ENCODE data around the gene ARID3C. TPM values are rescaled to one million over a fixed set of nuclear protein-coding genes. Genes with fewer than 3 reads are reported as not detected.
"Not testable (repeated sequence)": the region's sequence is repeated elsewhere in the genome, so short reads cannot be mapped to it uniquely, and the experiment has no call there.

Gene ARID3C
- total RNA-seq, 2 donors from 2014 or later: not detected

DNA sequence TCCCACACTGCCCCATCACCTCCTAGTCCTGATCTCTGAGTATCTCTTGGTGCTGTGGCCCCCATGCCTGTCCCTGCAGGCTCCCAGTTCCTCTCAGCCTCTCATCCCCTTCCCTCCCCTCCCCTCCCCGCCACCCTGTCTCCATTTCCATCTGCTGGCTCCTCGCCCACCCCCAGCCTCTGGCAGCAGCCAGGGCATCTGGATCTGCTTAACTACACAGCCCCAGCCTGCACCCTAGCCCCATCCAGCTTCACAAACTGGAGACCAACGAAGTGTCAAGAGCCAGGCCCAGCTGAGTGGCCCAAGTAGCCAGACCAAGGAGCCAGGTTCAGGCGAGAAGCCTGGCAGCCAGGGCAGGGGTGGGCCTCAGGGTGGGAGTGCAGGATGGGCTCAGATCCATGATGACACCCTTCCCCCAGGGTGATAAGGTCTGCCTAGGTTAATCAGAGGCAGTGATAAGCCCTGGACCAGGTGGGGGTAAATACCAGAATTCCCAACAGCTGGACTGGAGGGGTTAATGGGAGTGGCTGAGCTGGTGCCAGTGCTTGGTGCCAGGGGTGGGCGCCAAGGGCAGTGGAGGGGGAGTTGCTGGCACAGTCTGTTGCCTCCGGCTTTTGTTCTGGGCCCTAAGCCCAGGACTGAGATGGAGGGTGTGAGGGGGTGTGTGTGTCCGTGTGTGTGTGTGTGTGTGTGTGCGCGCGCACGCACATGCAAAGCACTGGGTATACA lies 25.6 kb upstream of the ARID3C start:
- ATAC-seq: peak; percentile 50 to 78
- peak; percentile 78 for DNase-seq
- intact Hi-C loops (cut with DNase I): no loop called here

GRCh38 chr9:34653151-34654072 lies 24.5 kb upstream of the ARID3C start:
- intact Hi-C loops (cut with DNase I): no loop called here
- no peak for DNase-seq
- peak; percentile 7 to 24 for ATAC-seq

GRCh38 chr9:34652602-34653000 lies 23.7 kb upstream of the ARID3C start:
- ATAC-seq (no peak), DNase-seq (no peak)
- intact Hi-C loops (cut with DNase I): no loop called here

GRCh38 chr9:34651876-34652601 lies 23.2 kb upstream of the ARID3C start, which contains the start of gene IL11RA:
Gene IL11RA, plus strand, starts transcription at chr9:34652185. Its CDS starts 3,033 bp downstream, at chr9:34655218.
- intact Hi-C loops (cut with DNase I): no loop called here
- ATAC-seq: peak; percentile 75 to 82
- DNase-seq: peak; percentile 90

- ATAC-seq: no peak
- no peak for DNase-seq
- intact Hi-C loops (cut with DNase I): no loop called here
Observed at GRCh38 chr9:34651321-34651720, 22.5 kb upstream of the ARID3C start.

- DNase-seq: no peak
- intact Hi-C loops (cut with DNase I): no loop called here
- no peak for ATAC-seq
Observed at GRCh38 chr9:34650816-34651215, 21.9 kb upstream of the ARID3C start.

- ATAC-seq (no peak), DNase-seq (no peak)
- intact Hi-C loops (cut with DNase I): no loop called here
Observed at GRCh38 chr9:34648673-34649072, 19.8 kb upstream of the ARID3C start.

DNA sequence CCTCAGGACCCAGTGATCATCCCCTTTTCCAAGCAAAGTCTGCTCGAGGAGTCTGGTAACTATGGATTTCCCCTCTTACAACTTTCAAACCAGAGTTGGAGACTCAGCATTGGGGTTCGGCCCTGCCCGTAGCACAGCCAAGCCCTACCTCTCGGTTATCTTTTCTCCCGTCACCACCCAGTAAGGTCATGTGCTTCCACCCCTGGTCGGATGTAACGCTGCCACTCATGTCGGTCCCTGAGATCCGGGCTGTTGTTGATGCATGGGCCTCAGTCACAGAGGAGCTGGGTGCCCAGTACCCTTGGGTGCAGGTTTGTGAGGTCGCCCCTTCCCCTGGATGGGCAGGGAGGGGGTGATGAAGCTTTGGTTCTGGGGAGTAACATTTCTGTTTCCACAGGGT lies 18.8 kb upstream of the ARID3C start:
- no peak for DNase-seq
- intact Hi-C loops (cut with DNase I): no loop called here
- no peak for ATAC-seq

GRCh38 chr9:34647084-34647403 lies 18.2 kb upstream of the ARID3C start:
- intact Hi-C loops (cut with DNase I): no loop called here
- DNase-seq: no peak
- ATAC-seq: no peak

DNA sequence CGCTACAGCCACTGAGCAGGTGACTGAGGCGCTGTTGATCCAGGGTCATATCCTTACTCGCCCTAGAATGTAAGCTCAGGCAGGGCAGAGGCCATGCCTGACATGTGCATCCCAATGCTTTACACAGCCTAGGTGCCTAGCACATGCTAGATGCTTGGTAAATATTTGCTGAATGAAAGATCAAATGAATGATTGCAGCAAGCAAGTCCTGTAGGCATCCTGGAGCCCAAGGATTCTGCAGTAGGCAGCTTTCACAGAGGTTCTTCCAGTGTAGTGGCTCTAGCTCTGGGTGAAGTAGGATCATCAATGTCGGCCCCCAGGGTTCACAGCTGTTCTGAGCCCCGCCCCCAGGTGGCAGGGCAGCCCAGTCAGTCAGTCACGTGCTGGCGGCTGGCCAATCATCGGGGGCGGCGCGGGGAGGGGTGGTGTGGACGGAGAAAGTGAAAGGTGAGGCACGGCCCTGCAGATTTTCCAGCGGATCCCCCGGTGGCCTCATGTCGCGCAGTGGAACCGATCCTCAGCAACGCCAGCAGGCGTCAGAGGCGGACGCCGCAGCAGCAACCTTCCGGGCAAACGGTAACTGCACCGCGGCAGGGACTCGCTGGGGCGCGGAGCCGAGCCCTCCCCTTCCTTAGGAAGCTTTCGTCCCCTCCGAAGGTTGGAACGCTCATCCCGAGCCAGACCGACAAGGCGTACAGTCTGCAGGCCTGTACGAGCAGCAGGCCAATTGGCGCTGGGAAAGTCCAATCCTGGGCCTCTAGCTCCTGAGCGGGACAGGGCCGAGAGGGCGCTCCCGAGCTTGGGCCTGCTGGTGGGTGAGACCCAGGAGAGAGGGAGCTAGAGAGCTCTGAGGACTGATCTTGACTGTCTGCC lies 17.6 kb upstream of the ARID3C start, which contains the start of gene GALT:
GALT (plus strand) TSS at position 465 of the 873 bp plus-strand sequence; CDS start at position 495, 30 bp downstream.
- intact Hi-C loops (cut with DNase I): no loop called here
- ATAC-seq (peak; percentile 87 to 89), DNase-seq (peak; percentile 95)

DNA sequence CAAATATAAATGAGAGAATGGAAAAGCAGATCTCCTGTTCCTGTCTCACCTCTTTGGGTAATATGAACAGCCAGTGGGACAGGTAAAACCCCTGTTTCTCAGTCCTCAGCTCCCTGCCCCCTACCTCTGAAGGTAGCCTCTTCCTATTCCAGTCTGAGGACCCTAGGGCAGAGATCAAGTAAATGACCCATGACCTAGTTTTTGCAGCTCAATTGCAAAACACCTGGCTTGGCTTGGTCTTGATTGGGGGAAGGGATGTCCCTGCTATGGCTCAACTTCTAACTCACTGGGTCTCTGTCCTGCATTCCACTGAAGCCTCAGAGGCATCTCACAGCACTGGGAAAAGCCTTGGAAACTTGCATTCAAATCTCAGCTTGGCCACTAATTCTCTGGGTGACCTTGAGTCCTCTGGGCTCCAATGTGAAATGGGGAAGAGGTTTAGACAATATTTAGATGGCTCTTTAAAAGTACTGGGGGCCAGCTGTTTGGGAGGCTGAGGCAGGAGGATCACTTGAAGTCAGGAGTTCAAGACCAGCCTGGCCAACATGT lies 16.0 kb upstream of the ARID3C start:
- DNase-seq (no peak), ATAC-seq (no peak)
- intact Hi-C loops (cut with DNase I): no loop called here

DNA sequence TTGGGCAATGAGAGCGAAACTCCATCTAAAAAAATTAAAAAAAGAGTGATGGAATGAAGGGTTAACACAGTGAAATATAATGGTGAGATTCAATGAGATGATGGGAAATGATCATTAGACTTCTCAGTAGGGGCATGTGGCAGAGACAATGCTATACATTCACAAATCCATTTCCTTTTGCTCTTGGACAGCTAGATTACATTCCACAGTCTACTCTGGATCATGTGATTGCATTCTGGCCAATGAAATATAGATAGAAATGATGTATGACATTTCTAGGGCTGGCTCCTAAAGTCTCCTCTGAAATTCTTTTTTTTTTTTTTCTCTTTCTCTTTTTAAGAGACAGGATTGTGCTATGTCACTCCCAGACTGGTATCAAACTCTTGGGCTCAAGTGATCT lies 13.8 kb upstream of the ARID3C start:
- no peak for ATAC-seq
- DNase-seq: no peak
- intact Hi-C loops (cut with DNase I): no loop called here

- intact Hi-C loops (cut with DNase I); DNase-seq; ATAC-seq: not testable (repeated sequence)
Observed at GRCh38 chr9:34639322-34639721, 10.5 kb upstream of the ARID3C start.

DNA sequence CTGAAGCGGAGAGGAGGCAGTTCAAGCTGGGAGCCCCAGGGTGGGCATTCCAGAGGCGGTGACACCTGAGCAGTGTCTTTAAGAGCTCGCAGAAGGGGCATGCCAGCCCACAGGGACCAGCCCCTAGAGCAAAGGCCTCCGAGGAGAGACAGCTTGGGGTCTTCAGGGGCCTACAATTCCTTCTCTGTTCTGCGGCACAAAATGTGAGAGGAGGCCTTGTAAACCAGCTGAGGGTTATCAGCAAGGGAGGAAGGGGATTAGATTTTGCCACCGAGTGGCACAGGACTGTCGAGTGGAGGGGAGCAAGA lies 9.2 kb upstream of the ARID3C start:
- no peak for ATAC-seq
- DNase-seq: no peak
- intact Hi-C loops (cut with DNase I): no loop called here

- intact Hi-C loops (cut with DNase I): no loop called here
- ATAC-seq (peak; percentile 96 to 98), DNase-seq (peak; percentile 95)
Observed at GRCh38 chr9:34637356-34638137, 8.7 kb upstream of the ARID3C start, which contains the start of gene SIGMAR1. Gene SIGMAR1, minus strand, starts transcription at chr9:34637787. Its CDS starts 90 bp downstream, at chr9:34637697.

- DNase-seq: no peak
- intact Hi-C loops (cut with DNase I): no loop called here
- ATAC-seq: no peak
Observed at GRCh38 chr9:34636791-34637355, 8.0 kb upstream of the ARID3C start.

DNA sequence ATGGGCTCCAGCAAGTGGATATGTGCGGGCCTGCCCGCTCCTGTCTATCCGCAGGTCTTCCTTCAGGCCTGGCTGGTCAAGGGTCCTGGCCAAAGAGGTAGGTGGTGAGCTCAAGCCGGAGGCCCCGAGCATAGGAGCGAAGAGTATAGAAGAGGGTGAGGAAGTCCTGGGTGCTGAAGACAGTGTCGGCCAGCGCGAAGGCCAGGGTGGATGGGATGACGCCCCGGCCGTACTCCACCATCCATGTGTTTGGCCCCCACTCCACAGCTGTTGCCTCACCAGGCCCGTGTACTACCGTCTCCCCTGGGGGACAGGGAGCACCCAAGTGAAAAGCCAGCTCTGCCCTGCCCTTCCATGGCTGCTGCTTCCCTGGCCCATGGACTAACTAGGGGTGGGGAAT lies 6.7 kb upstream of the ARID3C start:
- intact Hi-C loops (cut with DNase I): no loop called here
- ATAC-seq: no peak
- no peak for DNase-seq
